Kidney (tissue), 14 donors: ENCODE measurements around the gene ENAH. TPM values are rescaled to one million over a fixed set of nuclear protein-coding genes. Genes with fewer than 3 reads are reported as not detected.
"Not testable (repeated sequence)": the region's sequence is repeated elsewhere in the genome, so short reads cannot be mapped to it uniquely, and the experiment has no call there.

Experiments
- DNase-seq, 5 donors: peaks; one replicate each; pipeline ENCODE4 v3.0.0-alpha.2; 2013 to 2020
- FAIRE-seq: peaks from 2 replicates; lab custom pipeline; 2012; peaks lifted over from hg19 to GRCh38; lab: Jason Lieb, UNC
- H3K27ac ChIP-seq, 2 donors: one replicate each; pipeline ENCODE4 v1.7.0; 2013; ENCODE audit warnings: low read depth in 2 of 2, low read length in 2 of 2, inconsistent platforms in 1 of 2
- H3K27me3 ChIP-seq: one replicate; pipeline ENCODE4 v1.7.1; 2013; ENCODE audit warnings: low read length, inconsistent platforms; ENCODE audit not compliant: control insufficient read depth, insufficient read depth
- H3K36me3 ChIP-seq, 3 donors: one replicate each; pipeline versions ENCODE4 v1.7.0 to v1.7.1; 2013; ENCODE audit warnings: low read length in 3 of 3, control low read depth in 1 of 3, inconsistent platforms in 1 of 3; ENCODE audit not compliant: insufficient read depth in 3 of 3, control insufficient read depth in 2 of 3
- H3K4me1 ChIP-seq, 3 donors: one replicate each; pipeline versions ENCODE4 v1.7.0 to v1.7.1; 2013; ENCODE audit warnings: low read length in 3 of 3, inconsistent platforms in 1 of 3, low read depth in 1 of 3; ENCODE audit not compliant: control insufficient read depth in 2 of 3, insufficient read depth in 2 of 3
- H3K4me3 ChIP-seq, 3 donors: one replicate each; pipeline versions ENCODE4 v1.7.0 to v1.8.1; 2013; ENCODE audit warnings: low read length in 3 of 3, control low read depth in 1 of 3, inconsistent platforms in 1 of 3
- H3K9ac ChIP-seq, 3 donors: one replicate each; pipeline versions ENCODE4 v1.7.0 to v1.7.1; 2013; ENCODE audit warnings: low read length in 3 of 3, control low read depth in 1 of 3, inconsistent platforms in 1 of 3
- H3K9me3 ChIP-seq, 3 donors: one replicate each; pipeline versions ENCODE4 v1.7.0 to v1.7.1; 2013; ENCODE audit warnings: low read length in 3 of 3, control low read depth in 1 of 3, inconsistent platforms in 1 of 3; ENCODE audit not compliant: control insufficient read depth in 2 of 3, insufficient read depth in 1 of 3
- intact Hi-C: fragments of 100-400 bp; cut with DNase I; formaldehyde crosslinking; loops from one replicate; pipeline ENCODE4 v1.11.1; 2022
- polyA plus RNA-seq: library from polyadenylated mRNA; stranded (reverse); fragments of 350-450 nt; fragmentation: Illumina TruSeq; extraction: RNeasy Lipid Tissue Mini Kit (QIAGEN cat#74804); gene quantifications from one replicate; pipeline ENCODE4 v1.2.3, GENCODE V29; 2014; ENCODE audit warnings: low read depth, low replicate concordance; ENCODE audit not compliant: insufficient read depth
- total RNA-seq: library from RNA; stranded (reverse); fragmentation: NEBNext Ultra II Directional; extraction: Animal tissue kit (Norgen Biotek cat#: 25700); gene quantifications from one replicate; pipeline ENCODE4 v1.2.1, GENCODE V29; 2021
- TF ChIP-seq, protein P1 (sequence below): IDR thresholded peaks from 3 replicates; pipeline ENCODE4 v1.5.1; 2012; ENCODE audit warnings: mild to moderate bottlenecking, moderate library complexity, borderline replicate concordance; ENCODE audit not compliant: insufficient read depth; ENCODE audit errors: extremely low read depth
- donor health status: control.
- donor health status: control.
- donor health status: control.
- donor health status: control.
- donor health status: control.
- donor health status: DM: yes; HTN: yes; CAD: no.
- donor health status: Normal renal cell carcinoma (clear cell type).

The ENAH gene
- total and polyA plus RNA-seq, 2 donors from 2014 or later: 6.2 to 42.3 TPM

DNA sequence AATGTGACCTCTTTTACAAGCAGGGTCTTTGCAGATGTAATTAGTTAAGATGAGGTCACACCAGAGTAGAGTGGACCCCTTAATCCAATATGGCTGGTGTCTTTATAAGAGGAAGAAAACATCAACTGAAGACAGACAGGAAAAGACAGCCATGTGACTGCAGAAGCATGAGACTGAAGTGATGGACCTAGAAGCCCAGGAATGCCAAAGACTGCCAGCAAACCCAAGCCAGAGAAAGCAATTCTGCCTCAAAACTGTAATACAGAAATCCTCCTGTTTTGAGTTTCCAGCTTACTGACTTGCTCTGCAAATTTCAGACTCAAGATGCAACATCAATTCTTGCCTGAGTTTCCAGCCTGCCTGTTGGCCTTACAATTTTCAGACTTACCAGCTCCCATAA is 17.3 kb downstream of the ENAH start:
- FAIRE-seq: no peak
- H3K9ac ChIP-seq: no peak overlapping the region

DNA sequence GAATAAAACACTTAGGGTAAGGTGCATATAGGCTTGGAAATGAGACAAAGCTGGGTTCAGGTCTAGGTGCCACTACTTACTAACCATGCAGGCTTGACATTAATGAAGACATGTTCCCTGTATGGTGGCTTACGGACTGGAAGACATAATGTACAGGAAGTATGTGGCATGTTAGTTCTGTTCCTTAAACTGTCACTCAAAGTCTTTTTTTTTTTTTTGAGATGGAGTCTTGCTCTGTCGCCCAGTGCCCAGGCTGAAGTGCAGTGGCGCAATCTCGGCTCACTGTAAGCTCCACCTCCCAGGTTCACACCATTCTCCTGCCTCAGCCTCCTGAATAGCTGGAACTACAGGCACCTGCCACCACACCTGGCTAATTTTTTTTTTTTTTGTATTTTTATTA is 20.1 kb downstream of the ENAH start:
- H3K4me3 ChIP-seq, H3K4me1 ChIP-seq, H3K9ac ChIP-seq, H3K27ac ChIP-seq, H3K36me3 ChIP-seq, DNase-seq, H3K27me3 ChIP-seq, H3K9me3 ChIP-seq, FAIRE-seq, intact Hi-C loops: not testable (repeated sequence)

More for the DNA sequence above, 17.3 kb downstream of the ENAH start:
- no peaks in the 10 kb centered on the region for H3K4me1 ChIP-seq
- TF ChIP-seq, protein P1, sequence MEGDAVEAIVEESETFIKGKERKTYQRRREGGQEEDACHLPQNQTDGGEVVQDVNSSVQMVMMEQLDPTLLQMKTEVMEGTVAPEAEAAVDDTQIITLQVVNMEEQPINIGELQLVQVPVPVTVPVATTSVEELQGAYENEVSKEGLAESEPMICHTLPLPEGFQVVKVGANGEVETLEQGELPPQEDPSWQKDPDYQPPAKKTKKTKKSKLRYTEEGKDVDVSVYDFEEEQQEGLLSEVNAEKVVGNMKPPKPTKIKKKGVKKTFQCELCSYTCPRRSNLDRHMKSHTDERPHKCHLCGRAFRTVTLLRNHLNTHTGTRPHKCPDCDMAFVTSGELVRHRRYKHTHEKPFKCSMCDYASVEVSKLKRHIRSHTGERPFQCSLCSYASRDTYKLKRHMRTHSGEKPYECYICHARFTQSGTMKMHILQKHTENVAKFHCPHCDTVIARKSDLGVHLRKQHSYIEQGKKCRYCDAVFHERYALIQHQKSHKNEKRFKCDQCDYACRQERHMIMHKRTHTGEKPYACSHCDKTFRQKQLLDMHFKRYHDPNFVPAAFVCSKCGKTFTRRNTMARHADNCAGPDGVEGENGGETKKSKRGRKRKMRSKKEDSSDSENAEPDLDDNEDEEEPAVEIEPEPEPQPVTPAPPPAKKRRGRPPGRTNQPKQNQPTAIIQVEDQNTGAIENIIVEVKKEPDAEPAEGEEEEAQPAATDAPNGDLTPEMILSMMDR: no peak
- no peaks in the 10 kb centered on the region for H3K36me3 ChIP-seq
- intact Hi-C loops: no loop called here
- no peak overlapping the region for H3K27ac ChIP-seq
- no peaks in the 10 kb centered on the region for H3K9me3 ChIP-seq
- no peaks in the 10 kb centered on the region for H3K27me3 ChIP-seq
- no peak overlapping the region for H3K4me3 ChIP-seq
- no peak for DNase-seq

DNA sequence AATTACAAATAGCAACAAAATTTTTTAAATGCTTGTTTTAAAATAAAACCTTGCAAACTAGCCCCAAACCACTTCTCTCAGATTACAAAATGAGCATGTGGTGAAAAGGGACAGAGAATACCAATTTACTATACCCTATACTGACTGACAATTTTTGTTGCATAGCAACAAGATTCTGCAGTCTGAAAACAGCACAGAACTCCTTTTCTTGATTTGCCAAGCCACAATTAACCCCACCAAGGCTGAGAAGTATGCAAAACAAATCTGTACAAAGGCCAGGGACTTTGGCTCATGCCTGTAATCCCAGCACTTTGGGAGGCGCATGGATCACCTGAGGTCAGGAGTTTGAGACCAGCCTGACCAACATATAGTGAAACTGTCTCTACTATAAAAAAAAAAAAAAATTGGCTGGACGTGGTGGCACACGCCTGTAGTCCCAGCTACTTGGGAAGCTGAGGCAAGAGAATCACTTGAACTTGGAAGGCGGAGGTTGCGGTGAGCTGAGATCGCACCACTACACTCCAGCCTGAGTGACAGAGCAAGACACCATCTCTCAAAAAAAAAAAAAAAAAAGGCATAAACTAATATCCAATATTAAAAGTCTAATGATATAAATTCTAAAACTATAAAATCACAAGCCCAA is 21.8 kb downstream of the ENAH start:
- H3K36me3 ChIP-seq: no peaks in the 10 kb centered on the region
- intact Hi-C loops: no loop called here
- no peak for FAIRE-seq

DNA sequence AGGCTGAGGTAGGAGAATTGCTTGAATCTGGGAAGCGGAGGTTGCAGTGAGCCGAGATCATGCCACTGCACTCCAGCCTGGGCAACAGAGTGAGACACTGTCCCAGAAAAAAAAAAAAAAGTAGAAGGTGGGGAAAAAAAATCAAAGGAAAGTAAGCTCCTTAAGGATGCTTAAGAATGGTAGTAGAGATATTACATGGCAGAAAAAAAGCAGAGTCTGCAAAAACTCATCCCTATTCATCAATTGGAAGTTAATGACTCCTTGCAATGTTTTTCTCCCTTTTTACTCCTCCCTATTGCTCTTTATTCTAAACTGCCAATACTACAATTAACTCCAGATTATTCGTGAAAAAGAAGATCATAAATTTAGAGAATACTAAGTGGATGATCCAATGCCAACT is 23.4 kb downstream of the ENAH start:
- DNase-seq: no peak
- Histone ChIP-seq H3K4me1 (peaks cover 0 to 5% (median 0%) of the 10 kb centered on the region in 3 donors), H3K4me3 (no peak overlapping the region), H3K9me3 (no peaks in the 10 kb centered on the region), H3K9ac (no peak overlapping the region), H3K27ac (no peak overlapping the region), H3K27me3 (no peaks in the 10 kb centered on the region), H3K36me3 (no peaks in the 10 kb centered on the region)
- TF ChIP-seq, protein P1: no peak
- FAIRE-seq: no peak
- intact Hi-C loops: no loop called here

More for the DNA sequence above, 21.8 kb downstream of the ENAH start:
- Histone ChIP-seq H3K4me1 (peaks cover 0 to 5% (median 0%) of the 10 kb centered on the region in 3 donors), H3K4me3 (no peak overlapping the region), H3K9me3 (no peaks in the 10 kb centered on the region), H3K27ac (no peak overlapping the region), H3K27me3 (no peaks in the 10 kb centered on the region), H3K9ac (no peak overlapping the region)
- DNase-seq: no peak
- TF ChIP-seq, protein P1: no peak

DNA sequence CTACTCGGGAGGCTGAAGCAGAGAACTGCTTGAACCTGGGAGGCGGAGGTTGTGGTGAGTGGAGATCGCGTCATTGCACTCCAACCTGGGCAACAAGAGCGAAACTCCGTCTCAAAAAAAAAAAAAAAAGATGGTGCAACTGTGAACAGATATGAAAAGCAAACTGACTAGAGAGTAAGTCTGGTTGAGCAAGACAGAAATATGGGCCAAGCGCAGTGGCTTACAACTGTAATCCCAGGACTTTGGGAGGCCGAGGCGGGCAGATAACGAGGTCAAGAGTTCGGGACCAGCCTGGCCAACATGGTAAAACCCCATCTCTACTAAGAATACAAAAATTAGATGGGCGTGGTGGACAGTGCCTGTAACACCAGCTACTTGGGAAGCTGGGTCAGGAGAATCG is 24.1 kb downstream of the ENAH start:
- H3K4me3 ChIP-seq, H3K4me1 ChIP-seq, H3K9me3 ChIP-seq, intact Hi-C loops, H3K36me3 ChIP-seq, H3K27ac ChIP-seq, H3K27me3 ChIP-seq, FAIRE-seq, DNase-seq, H3K9ac ChIP-seq: not testable (repeated sequence)
